Karpas-422 (cell line): ENCODE results near the gene EEF2K. TPM values are rescaled to one million over a fixed set of nuclear protein-coding genes. Genes with fewer than 3 reads are reported as not detected.

Experiments
- DNase-seq: peaks from one replicate; pipeline ENCODE4 v3.0.0-alpha.2; 2015
- H2AFZ ChIP-seq: fragments of 200-600 bp; sonication (generic); 2 replicates; pipeline ENCODE4 v1.6.1; 2014; ENCODE audit warnings: antibody characterized with exemption, low read length, mixed read lengths
- H3K27ac ChIP-seq: fragments of 200-600 bp; sonication (generic); 2 replicates; pipeline ENCODE4 v1.5.1; 2014; ENCODE audit warnings: mild to moderate bottlenecking, low read length, moderate library complexity
- H3K27me3 ChIP-seq: fragments of 200-600 bp; sonication (generic); 2 replicates; pipeline ENCODE4 v1.6.1; 2014; ENCODE audit warnings: low read length, mixed read lengths
- H3K36me3 ChIP-seq: fragments of 200-600 bp; sonication (generic); 2 replicates; pipeline ENCODE4 v1.6.1; 2014; ENCODE audit warnings: low read length, mixed read lengths; ENCODE audit not compliant: insufficient read depth
- H3K4me1 ChIP-seq: fragments of 200-600 bp; sonication (generic); 2 replicates; pipeline ENCODE4 v1.6.1; 2014; ENCODE audit warnings: mild to moderate bottlenecking, low read length, mixed read lengths
- H3K4me2 ChIP-seq: fragments of 200-600 bp; sonication (generic); 2 replicates; pipeline ENCODE4 v1.6.1; 2014; ENCODE audit warnings: low read length, low read depth, mild to moderate bottlenecking; ENCODE audit not compliant: poor library complexity, severe bottlenecking
- H3K4me3 ChIP-seq: fragments of 200-600 bp; sonication (generic); 2 replicates; pipeline ENCODE4 v1.5.1; 2014; ENCODE audit warnings: mild to moderate bottlenecking, antibody characterized with exemption, low read length, mixed read lengths
- H3K79me2 ChIP-seq: fragments of 200-600 bp; sonication (generic); 2 replicates; pipeline ENCODE4 v1.6.1; 2014; ENCODE audit warnings: mild to moderate bottlenecking, low read length, mixed read lengths
- H3K9ac ChIP-seq: fragments of 200-600 bp; sonication (generic); 2 replicates; pipeline ENCODE4 v1.6.0; 2014; ENCODE audit warnings: low read length
- H3K9me2 ChIP-seq: fragments of 200-600 bp; sonication (generic), shearing (Covaris generic); replicated peaks from 2 replicates; pipeline ENCODE4 v1.6.0; 2014; ENCODE audit warnings: mild to moderate bottlenecking, low read length, moderate library complexity; ENCODE audit not compliant: insufficient read depth
- H3K9me3 ChIP-seq: fragments of 300-700, 200-600 bp; sonication (generic); 2 replicates; pipeline ENCODE4 v1.6.1; 2014; ENCODE audit warnings: low read length, mixed read lengths
- H4K20me1 ChIP-seq: fragments of 200-600 bp; sonication (generic); 2 replicates; pipeline ENCODE4 v1.6.1; 2014; ENCODE audit warnings: mild to moderate bottlenecking, antibody characterized with exemption, low read length, low read depth; ENCODE audit not compliant: insufficient read depth
- total RNA-seq: library from RNA; depleted of rRNA; stranded (reverse); fragments of >200 nt; shearing (Covaris generic); gene quantifications from 2 replicates; pipeline ENCODE4 v1.2.3, GENCODE V29; 2014; ENCODE audit warnings: low replicate concordance

The EEF2K gene
- total RNA-seq, 1 experiment from 2014 or later, result 16.0 TPM

- no peak overlapping the region for H3K4me3 ChIP-seq
- H3K4me2 ChIP-seq, result no peak overlapping the region
- no peak overlapping the region for H3K9ac ChIP-seq
- no peaks in the 10 kb centered on the region for H3K4me1 ChIP-seq
- no peaks in the 10 kb centered on the region for H3K9me3 ChIP-seq
- DNase-seq, result no peak
- no peaks in the 10 kb centered on the region for H3K9me2 ChIP-seq
- H3K27me3 ChIP-seq, result no peaks in the 10 kb centered on the region
- no peaks in the 10 kb centered on the region for H4K20me1 ChIP-seq
- peaks cover 5% of the 10 kb centered on the region; the same call in 1 of the 2 replicates for H3K36me3 ChIP-seq
- H2AFZ ChIP-seq, result no peak overlapping the region
- no peaks in the 10 kb centered on the region for H3K79me2 ChIP-seq
- no peak overlapping the region for H3K27ac ChIP-seq
Measured at GRCh38 chr16:22312897-22313781, 107.1 kb downstream of the EEF2K start.

- no peak overlapping the region for H2AFZ ChIP-seq
- H4K20me1 ChIP-seq, result no peaks in the 10 kb centered on the region
- H3K9me2 ChIP-seq, result no peaks in the 10 kb centered on the region
- no peak for DNase-seq
- no peak overlapping the region for H3K4me2 ChIP-seq
- no peaks in the 10 kb centered on the region for H3K4me1 ChIP-seq
- H3K79me2 ChIP-seq, result no peaks in the 10 kb centered on the region
- H3K9ac ChIP-seq, result no peak overlapping the region
- no peaks in the 10 kb centered on the region for H3K27me3 ChIP-seq
- H3K9me3 ChIP-seq, result no peaks in the 10 kb centered on the region
- H3K27ac ChIP-seq, result no peak overlapping the region
- peaks cover 5% of the 10 kb centered on the region; the same call in 1 of the 2 replicates for H3K36me3 ChIP-seq
- no peak overlapping the region for H3K4me3 ChIP-seq
Measured at GRCh38 chr16:22313876-22314470, 107.9 kb downstream of the EEF2K start.

GRCh38 chr16:22314661-22315626, 108.9 kb downstream of the EEF2K start:
- Histone ChIP-seq H3K79me2 (no peaks in the 10 kb centered on the region), H4K20me1 (no peaks in the 10 kb centered on the region), H3K36me3 (peaks cover under 1% of the 10 kb centered on the region; the same call in 1 of the 2 replicates), H3K27me3 (no peaks in the 10 kb centered on the region), H3K4me1 (no peaks in the 10 kb centered on the region), H3K4me2 (no peak overlapping the region), H3K9ac (no peak overlapping the region), H3K4me3 (no peak overlapping the region), H3K27ac (no peak overlapping the region), H3K9me3 (no peaks in the 10 kb centered on the region), H3K9me2 (no peaks in the 10 kb centered on the region), H2AFZ (no peak overlapping the region)
- DNase-seq, result no peak

GRCh38 chr16:22315979-22316378, 109.9 kb downstream of the EEF2K start:
- no peaks in the 10 kb centered on the region for H3K27me3 ChIP-seq
- H3K79me2 ChIP-seq, result peaks cover 3% of the 10 kb centered on the region
- H3K4me1 ChIP-seq, result no peaks in the 10 kb centered on the region
- peaks cover 3% of the 10 kb centered on the region; the same call in 1 of the 2 replicates for H4K20me1 ChIP-seq
- no peak overlapping the region for H2AFZ ChIP-seq
- H3K9me3 ChIP-seq, result no peaks in the 10 kb centered on the region
- H3K4me2 ChIP-seq, result no peak overlapping the region
- no peaks in the 10 kb centered on the region; the same call in 1 of the 2 replicates for H3K36me3 ChIP-seq
- no peaks in the 10 kb centered on the region for H3K9me2 ChIP-seq
- H3K4me3 ChIP-seq, result no peak overlapping the region
- H3K9ac ChIP-seq, result no peak overlapping the region
- no peak for DNase-seq
- no peak overlapping the region for H3K27ac ChIP-seq

- Histone ChIP-seq H3K79me2 (peaks cover 7% of the 10 kb centered on the region), H3K4me2 (no peak overlapping the region), H3K9me2 (no peaks in the 10 kb centered on the region), H3K27ac (no peak overlapping the region), H3K4me3 (no peak overlapping the region), H4K20me1 (peaks cover 6% of the 10 kb centered on the region), H3K9ac (no peak overlapping the region), H3K4me1 (no peaks in the 10 kb centered on the region), H3K9me3 (no peaks in the 10 kb centered on the region), H3K36me3 (peaks cover 1% of the 10 kb centered on the region; the same call in 1 of the 2 replicates), H3K27me3 (no peaks in the 10 kb centered on the region), H2AFZ (no peak overlapping the region)
- no peak for DNase-seq
Measured at GRCh38 chr16:22316411-22316811, 110.3 kb downstream of the EEF2K start.

- H3K9me2 ChIP-seq, result no peaks in the 10 kb centered on the region
- H2AFZ ChIP-seq, result no peak overlapping the region
- peaks cover 11% of the 10 kb centered on the region for H4K20me1 ChIP-seq
- H3K9me3 ChIP-seq, result no peaks in the 10 kb centered on the region
- H3K4me2 ChIP-seq, result no peak overlapping the region
- H3K9ac ChIP-seq, result no peak overlapping the region
- H3K4me1 ChIP-seq, result no peaks in the 10 kb centered on the region
- H3K36me3 ChIP-seq, result peaks cover 7% of the 10 kb centered on the region
- no peaks in the 10 kb centered on the region for H3K27me3 ChIP-seq
- H3K27ac ChIP-seq, result no peak overlapping the region
- no peak overlapping the region for H3K4me3 ChIP-seq
- peaks cover 14% of the 10 kb centered on the region for H3K79me2 ChIP-seq
- no peak for DNase-seq
Measured at GRCh38 chr16:22317001-22317530, 111.0 kb downstream of the EEF2K start.

- H3K27me3 ChIP-seq, result no peaks in the 10 kb centered on the region
- peaks cover 7% of the 10 kb centered on the region for H3K36me3 ChIP-seq
- H3K4me1 ChIP-seq, result no peaks in the 10 kb centered on the region
Measured at GRCh38 chr16:22317625-22318024, 111.5 kb downstream of the EEF2K start.

More at GRCh38 chr16:22317625-22318024, 111.5 kb downstream of the EEF2K start:
- no peak for DNase-seq
- H3K4me3 ChIP-seq, result no peak overlapping the region
- no peak overlapping the region for H3K27ac ChIP-seq
- H2AFZ ChIP-seq, result no peak overlapping the region
- peaks cover 20% of the 10 kb centered on the region for H3K79me2 ChIP-seq
- H4K20me1 ChIP-seq, result peaks cover 17% of the 10 kb centered on the region
- H3K9ac ChIP-seq, result no peak overlapping the region
- H3K4me2 ChIP-seq, result no peak overlapping the region
- H3K9me3 ChIP-seq, result no peaks in the 10 kb centered on the region
- H3K9me2 ChIP-seq, result no peaks in the 10 kb centered on the region
